Measurements from ENCODE around the gene STK32B.

STK32B gene

DNA sequence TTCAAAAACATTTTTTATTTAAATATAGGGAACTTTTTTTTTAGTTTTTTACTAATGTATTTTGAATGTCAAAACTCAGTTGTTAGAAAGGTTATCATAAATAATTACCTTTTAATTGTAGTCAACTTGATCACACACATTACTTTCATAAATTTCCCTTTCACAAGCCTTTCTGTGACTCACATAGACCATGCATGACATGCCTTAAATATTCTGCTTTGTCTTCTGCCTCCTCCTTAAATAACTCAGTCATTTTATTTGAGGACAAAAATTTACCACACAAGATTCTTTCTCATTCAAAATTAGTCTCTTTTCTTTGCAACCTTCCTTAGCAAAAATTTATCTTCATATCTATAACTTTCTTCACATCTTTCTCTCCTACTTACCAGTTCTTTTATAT is 437.1 kb downstream of the STK32B start:
- no peak for DNase-seq

- DNase-seq: no peak
Observed at GRCh38 chr4:5489260-5489659, 438.0 kb downstream of the STK32B start.

- no peak for DNase-seq
Observed at GRCh38 chr4:5497489-5497888, 446.2 kb downstream of the STK32B start.

GRCh38 chr4:5500165-5500564 is 448.9 kb downstream of the STK32B start:
- no peak for DNase-seq

DNA sequence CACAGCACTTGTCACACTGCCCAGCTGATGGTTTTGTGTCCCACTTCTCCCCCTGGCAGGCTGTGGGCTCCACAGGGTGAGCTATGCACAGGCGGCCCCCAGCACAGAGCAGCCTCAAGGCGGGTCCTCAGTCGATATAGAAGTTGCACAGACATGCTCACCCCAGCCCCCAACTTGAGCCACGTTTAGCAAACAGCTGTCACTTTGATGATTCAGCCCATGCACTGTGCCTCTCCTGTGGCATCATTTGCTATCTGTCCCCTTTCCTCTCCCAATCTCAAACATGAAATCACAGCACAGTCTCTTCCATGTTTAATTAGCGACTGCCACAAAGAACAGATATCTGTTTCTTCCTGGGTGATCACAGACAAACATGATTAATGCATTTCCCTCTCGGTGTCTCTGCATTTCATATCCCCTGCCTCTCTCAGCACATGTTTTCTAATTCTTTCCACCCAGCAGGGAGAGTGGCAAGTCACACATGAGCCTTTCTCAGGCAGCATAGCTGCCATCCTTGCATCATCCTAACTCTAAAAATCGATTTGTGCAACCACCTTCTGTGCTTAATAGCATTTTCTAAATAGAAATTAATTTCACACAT is 452.2 kb downstream of the STK32B start:
- DNase-seq: no peak

DNA sequence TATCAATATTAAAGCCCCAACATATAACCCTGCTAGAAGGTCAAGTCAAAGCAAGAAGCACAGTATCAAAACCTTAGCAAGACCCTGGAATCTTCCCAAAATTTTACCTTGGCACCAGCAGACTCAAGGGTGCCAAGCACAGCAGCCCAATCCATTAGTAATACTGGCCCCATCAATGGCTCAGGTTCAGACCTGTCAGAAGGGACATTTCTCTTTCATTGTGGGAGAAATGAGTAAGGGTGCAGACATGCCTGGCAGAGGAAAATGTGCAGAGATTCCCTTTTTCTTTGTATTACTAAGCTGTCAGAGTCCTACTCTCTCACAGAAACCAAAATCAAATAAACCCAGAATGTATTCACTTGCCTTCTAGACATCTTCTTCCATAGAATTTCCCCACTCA is 453.2 kb downstream of the STK32B start:
- DNase-seq: no peak

- DNase-seq: no peak
Observed at GRCh38 chr4:5510504-5510903, 459.2 kb downstream of the STK32B start.

- DNase-seq: no peak
Observed at GRCh38 chr4:5511791-5512190, 460.5 kb downstream of the STK32B start.

DNA sequence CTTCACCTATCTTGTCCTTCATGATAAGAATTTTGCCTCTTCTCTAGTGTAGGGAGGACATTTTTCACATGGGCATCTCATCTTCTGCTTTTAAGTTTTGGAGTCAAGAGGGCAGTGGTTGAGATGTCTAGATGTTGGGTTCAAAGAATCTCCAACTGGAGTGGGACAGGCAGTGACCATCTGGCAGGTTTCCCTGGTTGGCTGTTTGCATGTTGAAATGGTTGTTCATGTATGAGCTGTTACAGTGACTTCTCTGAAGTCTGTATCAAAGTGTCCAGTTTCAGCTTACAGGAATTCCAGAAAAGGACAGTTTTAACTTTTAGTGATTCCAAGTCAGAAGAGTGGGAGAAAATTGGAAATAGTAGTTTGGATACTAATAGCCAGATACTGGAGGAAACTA is 464.4 kb downstream of the STK32B start:
- no peak for DNase-seq

DNA sequence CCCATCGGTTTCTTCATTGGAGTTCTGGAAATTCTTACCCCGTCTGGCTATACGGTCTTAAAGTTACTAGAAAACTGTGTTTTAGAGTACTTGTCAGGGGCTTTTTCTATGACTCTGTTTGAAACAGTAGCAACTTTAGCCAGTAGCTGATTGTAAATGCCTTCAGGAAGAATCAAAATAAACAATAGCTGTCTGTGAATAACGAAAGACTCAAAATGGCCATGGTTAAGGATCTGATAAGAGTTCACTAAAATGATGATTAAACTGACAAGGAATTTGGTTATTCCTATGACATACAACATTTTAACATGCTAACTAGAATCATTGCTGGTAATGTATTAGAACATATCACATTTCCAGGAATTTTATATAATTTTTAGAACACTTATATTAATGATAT is 466.1 kb downstream of the STK32B start:
- no peak for DNase-seq

DNA sequence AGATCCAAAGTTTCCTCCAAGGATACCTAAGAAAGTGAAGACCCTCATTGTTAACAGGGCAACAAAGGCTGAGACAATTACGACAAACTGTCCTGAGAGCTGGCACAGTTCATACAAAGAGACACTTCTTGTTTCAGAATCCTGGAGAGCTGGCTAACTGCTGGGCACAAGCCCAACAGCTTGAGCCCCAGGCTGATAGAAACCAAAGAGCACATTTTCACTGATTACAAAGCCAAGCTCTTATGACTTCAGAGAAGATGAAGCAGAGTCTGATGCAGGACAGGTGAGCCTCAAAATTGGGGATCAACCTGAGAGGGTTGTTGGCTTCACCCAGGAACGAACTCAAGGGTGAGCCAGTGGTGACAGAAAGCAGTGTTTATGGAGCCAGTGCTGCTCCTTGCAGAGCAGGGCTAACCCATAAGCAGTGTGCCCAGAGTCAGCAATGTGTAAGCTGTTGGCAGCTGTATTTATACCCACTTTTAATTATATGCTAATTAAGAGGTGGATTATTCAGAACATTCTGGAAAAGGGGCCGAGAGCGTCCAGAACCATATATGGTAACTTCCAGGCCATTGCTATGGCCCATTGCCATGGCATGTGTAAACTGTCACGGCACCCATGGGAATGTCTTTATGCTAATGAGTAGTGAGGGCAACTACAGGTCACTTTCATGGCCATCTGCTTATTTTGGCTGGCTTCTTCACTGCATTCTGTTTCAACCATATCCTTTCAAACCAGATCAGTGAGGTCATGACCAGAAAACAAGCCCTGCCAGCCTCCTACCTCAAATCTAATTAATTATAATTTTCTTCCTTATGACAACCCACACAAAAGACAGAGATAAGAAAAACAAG is 473.4 kb downstream of the STK32B start:
- no peak for DNase-seq

GRCh38 chr4:5526080-5526846 is 475.0 kb downstream of the STK32B start:
- no peak for DNase-seq

DNA sequence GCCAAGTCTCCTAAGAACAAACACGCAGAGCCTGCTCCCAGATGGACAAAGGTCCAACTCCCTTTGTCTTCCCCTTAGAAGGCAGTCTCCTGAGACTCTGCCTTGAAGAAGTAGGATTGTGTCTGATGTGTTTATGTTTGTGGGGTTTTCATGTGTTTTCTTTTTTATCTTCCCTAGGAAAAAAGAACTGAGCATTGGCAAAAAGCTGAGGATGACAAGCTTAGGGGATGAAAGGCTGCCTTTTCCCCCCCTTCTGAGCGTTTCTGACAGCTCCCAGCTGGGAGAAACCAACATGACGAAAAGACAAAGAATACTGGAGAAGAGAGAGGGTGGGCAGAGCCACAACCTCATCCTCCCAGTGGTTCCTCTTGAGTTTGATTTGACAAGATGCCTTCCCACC is 475.9 kb downstream of the STK32B start:
- DNase-seq: no peak

DNA sequence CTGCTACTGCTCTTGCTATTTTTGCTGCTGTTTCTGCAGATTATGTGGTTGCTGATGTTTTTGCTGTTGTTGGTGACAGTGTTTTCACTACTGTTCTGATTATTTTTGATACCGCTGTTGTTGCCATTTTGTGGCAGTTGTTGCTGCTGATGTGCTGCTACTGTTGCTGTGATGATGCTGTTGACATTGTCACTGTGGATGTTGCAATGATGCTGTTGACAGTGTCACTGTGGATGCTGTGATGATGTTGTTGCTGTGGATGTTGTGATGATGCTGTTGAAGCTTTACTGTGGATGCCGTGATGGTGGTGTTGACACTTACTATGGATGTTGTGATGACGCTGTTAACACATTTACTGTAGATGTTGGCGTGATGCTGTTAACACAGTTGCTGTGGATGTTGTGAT is 476.8 kb downstream of the STK32B start:
- no peak for DNase-seq

DNA sequence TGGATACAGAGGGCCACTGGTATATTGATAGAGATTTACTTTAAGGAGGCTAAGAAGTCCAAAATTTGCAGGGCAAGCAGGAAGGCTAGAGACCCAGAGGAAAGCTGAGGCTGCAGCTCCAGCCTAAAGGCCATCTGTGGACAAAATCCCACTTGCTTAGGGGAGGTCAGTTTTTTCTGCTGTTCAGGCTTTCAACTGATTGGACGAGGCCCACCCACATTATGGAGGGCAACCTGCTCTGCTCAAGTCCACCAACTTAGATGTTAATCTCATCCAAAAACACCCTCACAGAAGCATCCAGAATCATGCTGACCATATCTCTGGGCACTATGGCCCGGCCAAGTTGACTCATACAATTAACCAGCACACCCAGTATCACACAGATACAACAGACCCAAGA is 480.8 kb downstream of the STK32B start:
- no peak for DNase-seq

GRCh38 chr4:5539584-5539983 is 488.3 kb downstream of the STK32B start:
- no peak for DNase-seq

GRCh38 chr4:5541169-5541568 is 489.9 kb downstream of the STK32B start:
- DNase-seq: no peak

DNA sequence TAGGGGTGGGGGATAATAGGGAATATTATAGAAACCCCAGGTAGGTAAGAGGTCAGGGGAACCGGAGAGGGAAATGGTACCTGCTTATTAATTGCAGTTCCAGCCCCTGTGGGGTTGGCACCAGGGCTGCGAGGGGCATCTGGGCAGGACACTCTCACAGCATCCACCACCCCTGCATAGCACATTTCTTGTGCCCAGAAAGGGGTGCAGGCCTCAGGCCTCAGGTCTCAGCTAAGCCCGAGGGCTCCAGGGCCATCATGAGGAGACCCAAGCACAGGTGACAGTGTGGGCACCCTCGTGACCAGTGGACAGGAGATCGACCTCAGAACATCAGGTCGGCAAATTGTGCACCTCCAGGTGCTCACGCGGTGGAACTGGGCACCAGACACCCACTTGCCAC is 492.4 kb downstream of the STK32B start:
- no peak for DNase-seq

- DNase-seq: no peak
Observed at GRCh38 chr4:5544762-5545161, 493.5 kb downstream of the STK32B start.

GRCh38 chr4:5545271-5545670 is 494.0 kb downstream of the STK32B start:
- no peak for DNase-seq

DNA sequence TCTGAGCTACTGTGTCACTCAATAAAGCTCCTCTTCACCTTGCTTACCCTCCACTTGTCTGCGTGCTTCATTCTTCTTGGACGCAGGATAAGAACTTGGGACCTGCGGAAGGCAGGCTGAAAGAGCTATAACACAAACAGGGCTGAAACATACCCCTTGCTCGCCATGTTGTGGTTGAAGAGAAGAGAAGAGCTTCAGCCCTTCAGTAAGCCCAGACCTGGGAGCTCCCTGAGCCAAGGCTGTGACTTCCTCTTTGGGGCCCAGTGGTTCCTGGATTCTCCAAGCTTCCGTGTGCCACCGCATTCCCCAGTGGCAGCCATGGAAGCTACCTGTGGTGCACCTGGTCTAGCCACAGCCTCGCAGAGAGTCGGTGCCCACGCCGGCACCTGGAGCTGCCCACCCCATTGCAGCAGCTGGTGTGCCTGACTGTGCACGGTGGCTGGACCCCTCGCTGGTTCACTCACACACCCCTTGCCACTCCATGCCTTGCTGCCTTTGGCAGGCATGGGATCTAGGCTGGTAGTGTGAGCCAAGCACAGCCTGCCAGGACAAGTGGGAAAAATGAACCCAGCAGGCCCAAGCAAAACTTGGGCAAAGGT is 496.5 kb downstream of the STK32B start:
- DNase-seq: no peak
